ENCODE data around the gene TRRAP.

- TF ChIP-seq, protein P1, sequence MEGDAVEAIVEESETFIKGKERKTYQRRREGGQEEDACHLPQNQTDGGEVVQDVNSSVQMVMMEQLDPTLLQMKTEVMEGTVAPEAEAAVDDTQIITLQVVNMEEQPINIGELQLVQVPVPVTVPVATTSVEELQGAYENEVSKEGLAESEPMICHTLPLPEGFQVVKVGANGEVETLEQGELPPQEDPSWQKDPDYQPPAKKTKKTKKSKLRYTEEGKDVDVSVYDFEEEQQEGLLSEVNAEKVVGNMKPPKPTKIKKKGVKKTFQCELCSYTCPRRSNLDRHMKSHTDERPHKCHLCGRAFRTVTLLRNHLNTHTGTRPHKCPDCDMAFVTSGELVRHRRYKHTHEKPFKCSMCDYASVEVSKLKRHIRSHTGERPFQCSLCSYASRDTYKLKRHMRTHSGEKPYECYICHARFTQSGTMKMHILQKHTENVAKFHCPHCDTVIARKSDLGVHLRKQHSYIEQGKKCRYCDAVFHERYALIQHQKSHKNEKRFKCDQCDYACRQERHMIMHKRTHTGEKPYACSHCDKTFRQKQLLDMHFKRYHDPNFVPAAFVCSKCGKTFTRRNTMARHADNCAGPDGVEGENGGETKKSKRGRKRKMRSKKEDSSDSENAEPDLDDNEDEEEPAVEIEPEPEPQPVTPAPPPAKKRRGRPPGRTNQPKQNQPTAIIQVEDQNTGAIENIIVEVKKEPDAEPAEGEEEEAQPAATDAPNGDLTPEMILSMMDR (IDR thresholded peaks at IDR 0.05; ENCODE audit: low read length), result no peak
- TF ChIP-seq EZH2 (optimal IDR thresholded peaks at IDR 0.05; ENCODE audit: low read depth, low read length), result no peak
Observed at GRCh38 chr7:99030457-99030856, 152.1 kb downstream of the TRRAP start.

Measured in MM.1S (cell line).